A549 (cell line): ENCODE data around the gene ANAPC15. TPM values are rescaled to one million over a fixed set of nuclear protein-coding genes. Genes with fewer than 3 reads are reported as not detected.
"Not testable (repeated sequence)": the region's sequence is repeated elsewhere in the genome, so short reads cannot be mapped to it uniquely, and the experiment has no call there.

Experiments used
- ATAC-seq, 2 experiments: fragments of 200-7000 bp in 1 of 2; fragments of >200 bp in 1 of 2; cut with Nextera tagmentation in 1 of 2; cut with Tn5 transposase in 1 of 2; 3 replicates each; pipeline versions ENCODE4 v1.8.0 to v1.9.1; 2018 to 2020; ENCODE audit warnings: mild to moderate bottlenecking in 1 of 2, moderate library complexity in 1 of 2
- CTCF ChIA-PET: fragments of 300-600 bp; sonication (Branson Sonifier 250); formaldehyde crosslinking; extraction: SDS; loops from one replicate; lab custom pipeline; 2021; ENCODE audit warnings: antibody characterized with exemption, inconsistent platforms; lab: Yijun Ruan, JAX
- POLR2A ChIA-PET: fragments of 350-600 bp; formaldehyde crosslinking; extraction: SDS; loops from one replicate; lab custom pipeline; 2021; ENCODE audit warnings: antibody characterized with exemption, inconsistent platforms; lab: Yijun Ruan, JAX
- DNase-seq, 2 experiments: peaks; one replicate each; pipeline versions ENCODE4 v3.0.0 to v3.0.0-alpha.2; 2011 to 2016; ENCODE audit warnings: low read depth in 1 of 2, low spot score in 1 of 2
- FAIRE-seq: peaks from 2 replicates; lab custom pipeline; 2011; peaks lifted over from hg19 to GRCh38; lab: Jason Lieb, UNC
- H3K27ac ChIP-seq, 2 experiments: fragments of >200 bp; sonication (Bioruptor Twin); formaldehyde crosslinking; 3 replicates each; pipeline ENCODE4 v1.5.1; 2016 to 2017
- H3K4me1 ChIP-seq: fragments of >200 bp; sonication (Bioruptor Twin); formaldehyde crosslinking; 3 replicates; pipeline ENCODE4 v1.6.1; 2016
- H3K4me2 ChIP-seq: fragments of >200 bp; sonication (Bioruptor Twin); formaldehyde crosslinking; 3 replicates; pipeline ENCODE4 v1.6.1; 2016
- H3K4me3 ChIP-seq: fragments of >200 bp; sonication (Bioruptor Twin); formaldehyde crosslinking; 3 replicates; pipeline ENCODE4 v1.5.1; 2016
- H3K9me3 ChIP-seq: fragments of >200 bp; sonication (Bioruptor Twin); formaldehyde crosslinking; 3 replicates; pipeline ENCODE4 v1.6.1; 2016
- CHD2 ChIP-seq: fragments of 150-350 bp; IDR thresholded peaks from 2 replicates; pipeline ENCODE4 v1.6.1; 2014; ENCODE audit warnings: low read length; ENCODE audit not compliant: partially characterized antibody
- EP300 ChIP-seq, 2 experiments: fragments of >200 bp; sonication (Bioruptor Twin); formaldehyde crosslinking; IDR thresholded peaks; 2 replicates in 1 of 2; 3 replicates in 1 of 2; pipeline ENCODE4 v1.6.1; 2016 to 2017
- HMGXB4 ChIP-seq: fragments of 250-450 bp; sonication (Bioruptor Pico); IDR thresholded peaks from 2 replicates; pipeline ENCODE4 v1.5.0; 2021; ENCODE audit warnings: mild to moderate bottlenecking, moderate library complexity, borderline replicate concordance
- MAFK ChIP-seq: fragments of 450-650 bp; IDR thresholded peaks from 2 replicates; pipeline ENCODE4 v1.6.1; 2014; ENCODE audit not compliant: partially characterized antibody
- MYC ChIP-seq: IDR thresholded peaks from 2 replicates; pipeline ENCODE4 v1.6.1; 2012; ENCODE audit warnings: mild to moderate bottlenecking, inconsistent platforms, low read length, improper control_type of control experiment, borderline replicate concordance
- RAD21 ChIP-seq, 2 experiments: fragments of >200 bp in 1 of 2; sonication (Bioruptor Twin) in 1 of 2; formaldehyde crosslinking in 1 of 2; IDR thresholded peaks in 1 of 2; conservative IDR thresholded peaks in 1 of 2; 2 replicates in 1 of 2; 3 replicates in 1 of 2; pipeline ENCODE4 v1.6.1; 2012 to 2018; ENCODE audit warnings: inconsistent platforms in 1 of 2
- RNF2 ChIP-seq: fragments of 200-600 bp; sonication (generic); IDR thresholded peaks from 2 replicates; pipeline ENCODE4 v1.6.1; 2016; ENCODE audit warnings: low read depth, mild to moderate bottlenecking, antibody characterized with exemption, moderate library complexity, borderline replicate concordance
- SMC3 ChIP-seq: fragments of >200 bp; sonication (Bioruptor Twin); formaldehyde crosslinking; IDR thresholded peaks from 3 replicates; pipeline ENCODE4 v1.6.1; 2018; ENCODE audit warnings: inconsistent platforms
- SREBF2 ChIP-seq: fragments of 450-650 bp; IDR thresholded peaks from 2 replicates; pipeline ENCODE4 v1.6.1; 2014; ENCODE audit warnings: mild to moderate bottlenecking, moderate library complexity
- TFCP2L1 ChIP-seq: fragments of 250-450 bp; sonication (Bioruptor Pico); IDR thresholded peaks from 2 replicates; pipeline ENCODE4 v1.5.0; 2021; ENCODE audit warnings: mild to moderate bottlenecking
- TP53 ChIP-seq: fragments of 250-450 bp; sonication (Bioruptor Pico); IDR thresholded peaks from 2 replicates; pipeline ENCODE4 v1.5.0; 2021; ENCODE audit warnings: mild to moderate bottlenecking, moderate library complexity
- USF2 ChIP-seq: fragments of 450-650 bp; IDR thresholded peaks from 2 replicates; pipeline ENCODE4 v1.6.1; 2014; ENCODE audit warnings: antibody characterized with exemption
- WGBS: methylation state at CpG from one replicate; pipeline ENCODE4 v1.1.6; 2017; ENCODE audit errors: missing lambda C conversion rate; 5-methylcytosine and 5-hydroxymethylcytosine counted together
- polyA plus RNA-seq, 4 experiments: library from polyadenylated mRNA; depleted of rRNA in 3 of 4; stranded (reverse); fragments of >200 nt; fragmentation: RNase III in 1 of 4; extraction: RNeasy Plus Mini Kit Qiagen cat#74134 plus additional on column Dnase treatment in 1 of 4; gene quantifications; 2 replicates in 3 of 4; 3 replicates in 1 of 4; pipeline ENCODE4 v1.2.3, GENCODE V29; 2011 to 2017
- TF ChIP-seq, protein P1 (sequence below): IDR thresholded peaks from 2 replicates; pipeline ENCODE4 v1.6.1; 2012
- TF ChIP-seq, protein P2 (sequence below): fragments of >200 bp; sonication (Bioruptor Twin); formaldehyde crosslinking; IDR thresholded peaks from 2 replicates; pipeline ENCODE4 v1.6.1; 2016
- TF ChIP-seq, protein P3 (sequence below): fragments of 200-600 bp; sonication (generic); IDR thresholded peaks from 2 replicates; pipeline ENCODE4 v1.6.1; 2016; ENCODE audit warnings: antibody characterized with exemption, mild to moderate bottlenecking, moderate library complexity

The ANAPC15 gene
- polyA plus RNA-seq, 2 of the 4 experiments (the other 2 are of a cell fraction): 88.2 to 96.2 TPM

GRCh38 chr11:72146625-72147024 is 34.1 kb upstream of the ANAPC15 start (continued):
- TF ChIP-seq, protein P1, sequence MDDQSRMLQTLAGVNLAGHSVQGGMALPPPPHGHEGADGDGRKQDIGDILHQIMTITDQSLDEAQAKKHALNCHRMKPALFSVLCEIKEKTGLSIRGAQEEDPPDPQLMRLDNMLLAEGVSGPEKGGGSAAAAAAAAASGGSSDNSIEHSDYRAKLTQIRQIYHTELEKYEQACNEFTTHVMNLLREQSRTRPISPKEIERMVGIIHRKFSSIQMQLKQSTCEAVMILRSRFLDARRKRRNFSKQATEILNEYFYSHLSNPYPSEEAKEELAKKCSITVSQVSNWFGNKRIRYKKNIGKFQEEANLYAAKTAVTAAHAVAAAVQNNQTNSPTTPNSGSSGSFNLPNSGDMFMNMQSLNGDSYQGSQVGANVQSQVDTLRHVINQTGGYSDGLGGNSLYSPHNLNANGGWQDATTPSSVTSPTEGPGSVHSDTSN: no peak
- TF ChIP-seq SREBF2 (no peak), USF2 (no peak), TP53 (CRISPR knock-in tag) (no peak)

DNA sequence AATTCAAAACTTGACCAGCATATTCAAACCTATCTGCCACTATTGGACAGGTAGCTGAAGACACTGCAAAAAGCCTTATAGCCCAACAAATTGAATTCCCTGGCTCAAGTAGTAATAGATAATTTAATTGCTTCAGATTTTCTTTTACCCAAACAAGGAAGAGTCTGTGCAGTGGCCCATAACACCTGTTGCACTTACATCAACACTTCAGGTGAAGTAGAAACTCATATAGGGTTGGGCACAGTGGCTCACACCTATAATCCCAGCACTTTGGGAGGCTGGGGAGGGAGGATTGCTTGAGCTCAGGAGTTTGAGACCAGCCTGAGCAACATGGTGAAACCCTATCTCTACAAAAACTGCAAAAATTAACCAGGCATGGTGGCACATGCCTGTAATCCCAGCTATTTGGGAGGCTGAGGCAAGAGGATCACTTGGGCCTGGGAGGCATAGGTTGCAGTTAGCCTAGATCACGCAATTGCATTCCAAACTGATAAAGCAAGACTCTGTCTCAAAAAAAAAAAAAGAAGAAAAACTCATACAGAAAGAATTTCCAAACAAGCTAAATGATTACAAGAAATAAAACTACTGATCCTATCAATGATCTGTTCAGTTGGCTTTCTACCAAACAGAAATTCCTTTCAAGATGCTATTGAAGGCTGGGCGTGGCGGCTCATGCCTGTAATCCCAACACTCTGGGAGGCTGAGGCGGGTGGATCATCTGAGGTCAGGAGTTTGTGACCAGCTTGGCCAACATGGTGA is 32.5 kb upstream of the ANAPC15 start:
- POLR2A ChIA-PET: no interaction called here
- DNase-seq: peak in 1 of 2 experiments; percentile 48
- 48% methylated on average over 4 of the region's 4 CpGs for WGBS
- CTCF ChIA-PET: interaction anchor here (0.6 to 5.7 kb wide), 46 partner anchors 10 to 501 kb away, joined by 3 to 48 read pairs (median 8); partner anchors contain the start of genes ANAPC15, TOMT and XNDC1N
- Histone ChIP-seq H3K27ac (peak overlapping the region in 1 of 2 experiments; percentile 37; a peak in 2 of 6 replicates), H3K4me2 (no peak overlapping the region), H3K4me3 (no peak overlapping the region)
- ATAC-seq: 0 out of 6 replicates have a peak, but pooled peaks of 1 of the 2 experiments have one; percentile 22
- TF ChIP-seq MAFK: no peak
- TF ChIP-seq MYC: no peak
- 0 out of 5 replicates have a peak, but pooled peaks of 1 of the 2 experiments have one; percentile 24 for TF ChIP-seq EP300 (IDR thresholded peaks at IDR 0.05)
- TF ChIP-seq, all 56 proteins: peak for 1
- no peak for FAIRE-seq
- no peaks in the 10 kb centered on the region for H3K9me3 ChIP-seq
- H3K4me1 ChIP-seq: peaks cover 17% of the 10 kb centered on the region; the same call in 2 of the 3 replicates

DNA sequence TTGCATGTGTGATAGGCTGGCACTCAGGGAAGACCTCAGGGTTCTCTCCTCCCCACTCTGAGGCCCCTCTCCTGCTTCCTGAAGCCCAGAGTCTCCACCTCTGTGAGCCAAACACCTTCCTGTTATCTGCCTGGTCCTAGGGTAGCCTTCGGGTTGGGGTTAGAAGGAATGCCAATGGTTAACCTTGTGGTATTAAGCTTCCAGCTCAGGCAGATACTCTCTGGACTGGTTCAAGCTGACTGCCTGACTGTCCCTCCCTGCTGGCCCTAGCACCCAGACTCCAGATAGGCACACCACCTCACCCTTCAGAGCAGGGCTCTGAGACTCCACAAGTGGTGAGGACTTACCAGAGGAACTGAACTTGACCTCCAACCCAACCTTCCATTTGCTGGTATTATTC is 30.0 kb upstream of the ANAPC15 start:
- CTCF ChIA-PET: interaction anchor here (2.4 to 5.7 kb wide), 5 partner anchors 30 to 124 kb away, joined by 10 to 48 read pairs (median 26); partner anchors contain the start of gene ANAPC15
- H3K9me3 ChIP-seq, FAIRE-seq, H3K4me2 ChIP-seq, H3K27ac ChIP-seq, POLR2A ChIA-PET, DNase-seq, H3K4me3 ChIP-seq: not testable (repeated sequence)
- peak in 1 of 2 experiments; percentile 20; a peak in 1 of 6 replicates for ATAC-seq
- 80% methylated on average over 1 of the region's 1 CpG for WGBS
- peaks cover 17% of the 10 kb centered on the region; the same call in 2 of the 3 replicates for H3K4me1 ChIP-seq

- CTCF ChIA-PET: interaction anchor here (2.3 kb wide), 1 partner anchor 117 kb away, joined by 7 read pairs; no protein-coding TSS in a partner anchor
- ATAC-seq, DNase-seq, H3K4me3 ChIP-seq, H3K9me3 ChIP-seq, FAIRE-seq, H3K4me2 ChIP-seq, POLR2A ChIA-PET: not testable (repeated sequence)
- Histone ChIP-seq H3K27ac (peak overlapping the region in 1 of 2 experiments; percentile 50; a peak in 1 of 6 replicates), H3K4me1 (peaks cover 17% of the 10 kb centered on the region; the same call in 2 of the 3 replicates)
- WGBS: 31% methylated on average over 1 of the region's 1 CpG
Measured at GRCh38 chr11:72142086-72142485, 29.6 kb upstream of the ANAPC15 start.

GRCh38 chr11:72141066-72141465 is 28.6 kb upstream of the ANAPC15 start:
- ATAC-seq (peak in 1 of 2 experiments; percentile 45; a peak in 3 of 6 replicates), DNase-seq (peak; percentile 10 to 31), FAIRE-seq (no peak)
- H3K4me1 ChIP-seq: peaks cover 17% of the 10 kb centered on the region; the same call in 2 of the 3 replicates
- no peak overlapping the region for H3K4me3 ChIP-seq
- ChIA-PET CTCF (interaction anchor here (0.6 to 2.3 kb wide), 5 partner anchors 15 to 164 kb away, joined by 3 to 7 read pairs (median 4); no protein-coding TSS in a partner anchor), POLR2A (no interaction called here)
- H3K27ac ChIP-seq: peak overlapping the region in 1 of 2 experiments; percentile 50; a peak in 2 of 6 replicates
- H3K4me2 ChIP-seq: no peak overlapping the region
- 39% methylated on average over 3 of the region's 3 CpGs for WGBS
- no peaks in the 10 kb centered on the region for H3K9me3 ChIP-seq
- TF ChIP-seq TFCP2L1 (CRISPR knock-in tag): no peak
- TF ChIP-seq, protein P2, sequence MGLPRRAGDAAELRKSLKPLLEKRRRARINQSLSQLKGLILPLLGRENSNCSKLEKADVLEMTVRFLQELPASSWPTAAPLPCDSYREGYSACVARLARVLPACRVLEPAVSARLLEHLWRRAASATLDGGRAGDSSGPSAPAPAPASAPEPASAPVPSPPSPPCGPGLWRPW: no peak
- TF ChIP-seq RNF2: no peak
- TF ChIP-seq, protein P3, sequence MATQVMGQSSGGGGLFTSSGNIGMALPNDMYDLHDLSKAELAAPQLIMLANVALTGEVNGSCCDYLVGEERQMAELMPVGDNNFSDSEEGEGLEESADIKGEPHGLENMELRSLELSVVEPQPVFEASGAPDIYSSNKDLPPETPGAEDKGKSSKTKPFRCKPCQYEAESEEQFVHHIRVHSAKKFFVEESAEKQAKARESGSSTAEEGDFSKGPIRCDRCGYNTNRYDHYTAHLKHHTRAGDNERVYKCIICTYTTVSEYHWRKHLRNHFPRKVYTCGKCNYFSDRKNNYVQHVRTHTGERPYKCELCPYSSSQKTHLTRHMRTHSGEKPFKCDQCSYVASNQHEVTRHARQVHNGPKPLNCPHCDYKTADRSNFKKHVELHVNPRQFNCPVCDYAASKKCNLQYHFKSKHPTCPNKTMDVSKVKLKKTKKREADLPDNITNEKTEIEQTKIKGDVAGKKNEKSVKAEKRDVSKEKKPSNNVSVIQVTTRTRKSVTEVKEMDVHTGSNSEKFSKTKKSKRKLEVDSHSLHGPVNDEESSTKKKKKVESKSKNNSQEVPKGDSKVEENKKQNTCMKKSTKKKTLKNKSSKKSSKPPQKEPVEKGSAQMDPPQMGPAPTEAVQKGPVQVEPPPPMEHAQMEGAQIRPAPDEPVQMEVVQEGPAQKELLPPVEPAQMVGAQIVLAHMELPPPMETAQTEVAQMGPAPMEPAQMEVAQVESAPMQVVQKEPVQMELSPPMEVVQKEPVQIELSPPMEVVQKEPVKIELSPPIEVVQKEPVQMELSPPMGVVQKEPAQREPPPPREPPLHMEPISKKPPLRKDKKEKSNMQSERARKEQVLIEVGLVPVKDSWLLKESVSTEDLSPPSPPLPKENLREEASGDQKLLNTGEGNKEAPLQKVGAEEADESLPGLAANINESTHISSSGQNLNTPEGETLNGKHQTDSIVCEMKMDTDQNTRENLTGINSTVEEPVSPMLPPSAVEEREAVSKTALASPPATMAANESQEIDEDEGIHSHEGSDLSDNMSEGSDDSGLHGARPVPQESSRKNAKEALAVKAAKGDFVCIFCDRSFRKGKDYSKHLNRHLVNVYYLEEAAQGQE: no peak
- TF ChIP-seq SMC3: no peak
- TF ChIP-seq HMGXB4 (CRISPR knock-in tag): no peak
- no peak for TF ChIP-seq CHD2
- no peak for TF ChIP-seq SREBF2
- TF ChIP-seq RAD21 (conservative IDR thresholded peaks at IDR 0.05 in 1 of 2, IDR thresholded peaks at IDR 0.05 in 1 of 2): no peak
- TF ChIP-seq MYC: no peak
